ENCODE data around the gene BSN.
"Not testable (repeated sequence)": the region's sequence is repeated elsewhere in the genome, so short reads cannot be mapped to it uniquely, and the experiment has no call there.

Gene BSN

DNA sequence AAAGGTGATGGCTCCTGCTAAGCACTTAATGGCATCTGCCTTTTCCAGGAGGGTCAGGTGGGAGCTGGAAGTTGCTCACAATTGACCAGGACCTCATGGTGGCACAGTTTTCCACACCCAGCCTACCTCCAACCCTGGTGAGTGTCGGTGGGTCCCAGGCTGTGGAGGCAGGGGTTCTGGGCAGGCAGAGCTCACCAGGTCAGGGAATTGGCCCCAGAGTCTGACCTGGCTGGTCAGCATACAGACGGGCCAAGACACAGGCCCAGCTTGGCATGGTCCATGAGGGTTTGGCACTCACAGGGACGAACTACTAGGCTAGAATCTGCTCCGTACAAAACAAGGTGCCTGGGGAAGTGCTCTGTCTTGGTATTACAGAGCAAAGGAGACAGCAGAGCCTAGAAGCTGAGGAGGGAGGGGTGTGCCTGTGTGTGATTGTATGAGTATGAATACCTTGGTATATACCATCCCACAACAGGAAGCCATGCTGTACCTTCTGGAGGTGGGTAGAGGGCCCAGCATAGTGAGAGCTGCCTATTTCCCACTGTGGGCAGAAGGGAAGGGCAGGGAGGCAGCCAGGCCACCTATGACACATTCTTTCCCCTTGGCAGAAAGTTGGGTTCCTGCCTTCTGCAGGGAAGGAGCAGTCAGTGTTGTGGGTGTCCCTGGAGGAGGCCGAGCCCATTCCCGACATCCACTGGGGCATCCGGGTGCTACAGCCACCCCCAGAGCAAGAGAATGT lies 126.4 kb downstream of the BSN start:
- DNase-seq: no peak

DNA sequence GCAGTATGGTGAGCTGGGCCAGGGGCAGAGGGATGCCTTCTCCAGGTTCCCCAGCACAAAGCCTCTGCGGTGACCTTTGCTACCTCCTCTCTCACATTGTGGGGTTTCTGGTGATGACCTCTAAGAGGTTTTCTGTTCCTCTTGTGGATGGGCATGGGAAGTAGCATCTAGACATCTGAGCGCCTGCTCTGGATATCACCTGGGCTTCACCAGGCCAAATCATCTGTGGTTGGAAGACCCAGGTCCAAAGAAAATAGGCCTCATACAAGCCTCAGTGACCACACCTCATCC lies 126.9 kb downstream of the BSN start:
- no peak for DNase-seq

DNA sequence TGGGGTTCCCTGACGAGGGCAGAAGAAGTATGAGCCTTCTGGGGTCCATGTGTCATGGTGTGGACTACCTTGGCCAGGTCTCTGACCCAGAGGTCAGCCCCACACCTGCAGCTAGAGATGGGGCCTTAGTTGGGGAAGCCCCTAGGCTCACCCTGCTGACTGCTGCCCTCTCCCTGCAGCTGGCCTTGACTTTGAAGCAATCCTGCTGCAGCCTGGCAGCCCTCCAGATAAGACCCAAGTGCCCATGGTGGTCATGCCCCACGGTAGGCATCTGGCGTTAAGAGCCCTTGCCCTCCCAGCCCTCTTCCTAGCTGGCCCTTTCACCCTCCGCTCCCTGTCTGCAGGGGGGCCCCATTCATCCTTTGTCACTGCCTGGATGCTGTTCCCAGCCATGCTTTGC lies 127.3 kb downstream of the BSN start:
- no peak for DNase-seq

DNA sequence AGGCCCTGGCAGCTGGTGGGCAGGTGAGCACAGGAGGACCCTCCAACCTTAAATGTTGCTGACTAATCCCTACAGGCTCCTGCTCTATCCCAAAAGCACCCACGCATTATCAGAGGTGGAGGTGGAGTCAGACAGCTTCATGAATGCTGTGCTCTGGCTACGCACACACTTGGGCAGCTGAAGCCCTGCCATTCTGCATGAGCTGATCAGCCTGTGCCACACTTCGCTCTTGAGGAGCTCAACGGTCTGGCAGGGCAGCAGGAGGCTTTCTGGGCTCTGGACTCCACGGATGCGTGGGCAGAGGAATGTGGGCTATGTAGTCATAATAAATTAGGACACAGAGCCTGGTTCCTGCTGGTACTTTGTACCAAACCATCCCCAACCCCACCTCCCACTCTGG lies 128.9 kb downstream of the BSN start:
- DNase-seq: no peak

DNA sequence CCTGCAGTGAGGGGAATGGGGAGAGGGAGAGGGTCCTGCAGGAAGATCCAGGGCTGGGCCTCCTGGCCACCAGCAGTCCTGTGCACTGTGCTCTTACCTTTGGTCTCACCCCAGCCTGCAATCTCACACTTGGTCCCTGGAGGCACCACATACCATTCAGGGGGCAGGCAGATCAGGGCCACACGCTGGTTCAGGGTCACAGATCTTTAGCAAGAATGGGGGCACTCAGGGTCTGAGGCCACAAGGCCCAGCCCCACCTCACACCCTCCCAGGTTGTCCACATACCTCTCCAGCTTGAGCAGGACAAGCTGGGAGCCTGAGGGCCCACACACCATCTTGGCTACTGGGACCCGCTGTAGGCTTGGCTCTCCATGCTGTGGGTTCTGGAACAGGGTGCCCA lies 130.2 kb downstream of the BSN start:
- DNase-seq: not testable (repeated sequence)

DNA sequence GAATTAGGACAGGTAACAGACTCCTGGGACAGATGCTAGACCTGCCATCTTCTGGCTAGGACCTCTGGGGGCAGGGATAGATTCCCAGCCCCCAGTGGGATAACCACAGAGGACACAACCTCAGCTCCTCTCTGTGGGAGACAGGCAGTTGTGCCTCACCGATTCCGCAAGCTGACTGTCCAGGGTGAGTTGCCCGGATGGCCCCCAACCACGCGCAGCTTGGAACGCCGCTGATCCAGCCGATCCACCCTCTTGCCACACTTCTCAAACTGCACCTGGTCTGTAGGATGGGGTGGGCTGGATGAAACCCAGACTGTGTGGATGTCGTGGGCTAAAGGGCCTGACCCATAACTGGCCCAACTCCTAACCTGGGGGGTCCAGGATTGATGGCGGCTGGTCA lies 130.8 kb downstream of the BSN start:
- not testable (repeated sequence) for DNase-seq

DNA sequence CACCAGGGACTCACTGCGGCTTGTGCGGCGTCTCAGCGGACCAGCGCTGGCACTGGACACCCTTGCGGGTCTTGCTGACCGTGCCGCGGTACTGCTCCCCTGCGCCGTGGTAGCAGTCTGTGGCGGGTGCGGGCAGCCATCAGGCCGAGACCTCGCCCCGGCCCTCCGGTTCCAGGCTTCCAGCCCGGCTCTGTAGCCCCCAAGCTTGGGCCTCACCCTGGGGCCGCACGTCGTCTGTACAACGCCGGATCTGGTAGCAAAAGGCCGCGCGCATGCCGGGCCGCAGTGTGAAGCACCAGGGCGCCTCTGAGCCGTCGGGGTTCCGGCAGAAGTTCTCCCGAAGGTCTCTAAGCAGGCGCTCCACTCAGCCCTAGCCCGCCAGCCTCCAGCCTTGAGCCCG lies 131.6 kb downstream of the BSN start:
- not testable (repeated sequence) for DNase-seq

DNA sequence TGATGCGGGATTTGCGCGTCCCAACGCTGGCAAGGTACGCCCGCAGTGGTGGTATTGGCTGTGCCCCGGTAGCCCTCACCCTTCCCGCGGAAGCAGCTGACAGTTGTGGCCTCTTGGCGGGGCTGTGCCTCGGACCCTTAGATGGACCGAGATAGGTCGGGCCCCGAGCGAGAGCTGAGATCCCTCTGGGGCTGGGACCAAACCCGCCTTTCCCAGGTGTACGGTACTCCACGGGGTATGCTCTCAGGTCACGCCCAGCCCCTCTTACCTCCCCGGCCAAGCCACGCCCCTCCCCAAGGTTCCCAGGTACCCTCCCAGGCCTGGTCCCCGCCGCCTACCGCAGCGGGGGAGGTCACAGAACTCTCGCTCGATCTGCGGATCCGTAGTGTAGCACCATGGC lies 132.1 kb downstream of the BSN start:
- DNase-seq: not testable (repeated sequence)

DNA sequence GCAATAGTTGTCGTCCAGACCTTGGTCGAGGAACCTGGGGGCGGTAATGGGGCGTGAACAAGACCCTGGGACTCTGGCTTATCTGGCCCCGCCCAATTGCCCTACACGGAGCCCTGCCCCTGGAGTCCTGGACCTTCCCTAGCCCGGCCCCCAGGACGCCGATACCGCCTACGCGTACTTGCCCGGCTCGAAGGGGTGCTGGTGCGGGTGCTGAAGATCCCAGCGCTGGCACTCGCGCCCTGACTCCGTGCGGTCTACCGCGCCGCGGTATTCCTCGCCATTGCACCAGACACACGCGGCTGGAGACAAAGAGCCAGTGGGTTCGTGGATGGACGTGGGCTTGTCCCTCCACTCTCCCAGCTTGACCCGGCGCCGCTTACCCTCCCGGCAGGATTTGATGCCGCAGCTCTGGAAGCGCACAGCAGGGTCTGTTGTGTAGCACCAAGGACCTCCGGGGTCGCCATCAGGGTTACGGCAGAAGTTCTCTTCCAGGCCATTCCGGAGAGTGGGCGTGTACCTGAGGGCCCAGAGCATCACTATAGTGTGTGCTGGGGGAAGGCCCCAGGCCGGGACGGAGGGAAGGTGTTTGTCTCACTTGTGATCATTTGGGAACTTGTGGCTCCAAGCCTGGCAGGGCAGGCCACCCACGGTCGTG lies 132.6 kb downstream of the BSN start:
- not testable (repeated sequence) for DNase-seq

DNA sequence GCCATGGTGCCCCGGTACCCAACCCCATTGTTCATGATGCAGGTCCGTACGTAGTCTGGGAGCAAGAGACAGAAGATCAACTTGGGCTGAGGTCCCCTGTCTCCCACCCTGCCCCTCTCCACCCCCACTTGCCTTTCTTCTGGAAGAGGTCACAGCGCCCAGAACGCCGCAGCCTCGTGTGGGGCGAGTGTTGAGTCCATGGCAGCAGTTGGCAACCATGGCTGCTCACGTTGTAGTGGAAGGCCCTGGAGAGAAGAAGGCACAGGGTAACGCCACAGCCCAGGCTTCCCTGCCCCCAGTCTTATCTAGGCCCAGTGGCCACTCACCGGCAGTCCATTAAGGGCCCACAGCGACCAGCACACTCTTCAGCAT lies 133.1 kb downstream of the BSN start:
- not testable (repeated sequence) for DNase-seq

DNA sequence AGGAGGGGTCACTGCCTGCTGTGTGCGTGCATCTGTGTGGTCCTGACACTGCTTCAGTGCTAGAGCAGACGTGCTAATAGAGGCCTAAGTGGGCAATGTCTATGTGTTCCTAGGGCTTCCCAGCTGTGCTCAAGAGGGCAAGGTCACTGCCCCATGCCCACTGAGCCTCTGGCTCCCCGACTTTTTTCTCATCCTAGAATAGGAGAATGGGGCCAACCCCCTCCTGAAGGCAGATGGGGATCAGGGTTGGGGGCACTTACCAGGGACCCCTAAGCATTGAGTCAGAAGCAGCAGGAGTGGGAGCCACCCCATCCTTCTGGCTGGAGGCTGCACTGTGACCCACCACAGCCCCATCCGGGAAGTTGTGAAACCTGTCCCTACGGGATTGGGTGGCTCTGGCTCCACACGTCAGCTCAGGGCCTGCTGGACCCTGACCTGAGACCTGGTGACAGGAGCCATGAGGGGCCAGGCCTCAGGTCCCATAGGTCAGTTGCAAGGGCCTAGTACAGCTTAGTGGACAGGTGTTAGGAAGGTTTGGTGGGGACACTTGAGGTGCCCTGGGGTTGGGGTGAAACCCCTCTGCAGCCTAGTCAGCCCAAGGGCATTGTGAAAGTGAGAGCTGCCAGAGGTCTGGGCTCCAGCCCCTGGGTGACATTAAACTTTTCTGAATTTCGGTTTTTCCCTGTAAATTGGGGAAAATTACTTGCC lies 134.2 kb downstream of the BSN start:
- not testable (repeated sequence) for DNase-seq

DNA sequence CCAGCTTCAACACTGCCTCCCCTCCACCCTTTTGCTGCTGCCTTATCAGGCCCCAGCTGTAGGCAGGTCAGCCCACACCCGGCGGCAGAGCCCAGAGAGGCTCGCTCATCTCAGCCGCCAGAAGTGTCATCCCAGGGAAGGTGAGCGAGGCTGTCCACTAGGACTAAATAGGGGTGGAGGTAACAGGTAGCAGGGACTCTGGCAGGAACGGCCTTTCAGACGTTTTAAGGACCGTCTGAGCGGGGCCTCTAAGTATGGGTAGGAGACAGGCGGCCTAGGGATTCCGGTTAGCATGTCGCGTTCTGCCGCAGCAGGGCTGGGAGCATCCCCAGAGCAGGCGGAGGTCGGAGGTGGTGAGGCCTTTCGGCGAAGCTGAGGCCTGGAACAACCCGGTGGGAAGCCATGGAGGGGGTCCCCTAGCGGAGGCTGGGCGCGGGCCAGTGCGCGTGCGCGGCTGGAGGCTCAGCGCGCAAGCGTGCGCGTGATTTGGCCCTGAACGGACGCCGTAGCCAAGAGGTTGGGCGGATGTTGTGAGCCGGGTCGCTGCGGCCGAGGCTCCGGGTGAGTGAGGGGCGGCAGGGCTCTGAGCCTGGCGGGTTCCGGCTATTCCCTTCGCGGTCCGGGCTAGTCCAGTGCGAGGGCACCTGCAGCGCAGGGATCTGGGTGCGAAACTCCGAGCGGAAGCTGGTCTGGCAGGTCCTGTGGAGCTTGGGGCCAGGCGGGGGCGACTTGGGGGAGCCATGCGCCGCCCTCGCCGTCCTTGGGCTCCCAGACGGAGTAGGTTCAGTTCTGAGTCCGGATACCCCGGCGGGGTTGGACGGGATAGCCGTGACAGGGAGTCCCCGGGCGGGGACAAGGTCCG lies 135.0 kb downstream of the BSN start, which contains the start of the genes MST1 and RNF123:
TSS of gene MST1 (minus strand) at position 429 of the 862 bp plus-strand sequence. CDS start 783 bp downstream, outside the sequence.
TSS of gene RNF123 (plus strand) at position 512 of the 862 bp plus-strand sequence. CDS start 1,609 bp downstream, outside the sequence.
- no peak for DNase-seq

DNA sequence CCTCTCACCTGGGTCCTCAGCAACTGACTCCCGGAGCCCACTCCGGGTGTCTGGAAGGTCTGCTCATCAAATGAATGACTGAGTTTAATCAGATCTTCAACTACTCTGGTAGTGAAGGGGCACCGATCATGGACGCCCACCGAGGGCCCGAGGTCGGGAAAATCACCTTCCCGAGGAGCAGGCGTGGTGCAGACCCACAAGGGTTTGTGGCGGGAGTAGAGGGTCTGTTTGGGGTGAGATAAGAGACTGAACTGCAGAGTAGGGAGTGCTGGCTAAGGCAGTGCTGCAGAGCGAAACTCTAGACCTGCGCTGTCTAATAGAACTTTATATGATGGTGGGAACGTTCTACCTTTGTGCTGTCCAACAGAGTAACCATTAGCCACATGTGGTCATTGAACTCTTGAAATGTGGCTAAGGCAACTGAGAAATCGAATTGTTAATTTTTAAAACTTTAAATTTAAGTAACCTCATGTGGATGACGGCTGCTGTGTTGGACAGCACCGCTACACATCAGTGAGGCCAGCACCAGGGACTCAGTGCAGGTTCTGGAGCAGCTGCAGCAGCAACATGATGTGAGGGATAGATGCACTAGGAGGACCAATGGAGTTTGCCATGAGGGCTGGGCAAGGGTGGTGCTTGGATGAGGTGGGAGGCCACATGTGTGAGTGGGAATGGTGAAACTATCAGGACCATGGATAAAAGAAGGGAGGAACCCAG lies 135.8 kb downstream of the BSN start:
- not testable (repeated sequence) for DNase-seq

DNA sequence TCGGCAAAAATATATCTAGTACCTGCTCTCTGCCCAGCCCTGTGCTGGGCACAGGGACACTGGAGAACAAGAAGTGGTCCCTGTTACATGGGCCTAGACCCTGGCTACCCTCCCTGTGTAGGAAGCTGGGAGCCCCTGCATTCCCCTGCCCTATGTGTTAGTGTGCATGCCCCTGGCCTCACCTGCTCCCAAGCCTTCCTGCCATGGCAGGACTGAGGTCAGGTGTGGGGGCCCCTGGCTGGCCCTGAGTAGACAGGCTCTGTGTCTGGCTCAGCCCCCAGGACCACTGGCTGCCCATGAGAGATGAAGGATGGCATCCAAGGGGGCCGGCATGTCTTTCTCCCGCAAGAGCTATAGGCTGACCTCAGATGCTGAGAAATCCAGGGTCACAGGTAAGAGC lies 136.6 kb downstream of the BSN start:
- DNase-seq: not testable (repeated sequence)

DNA sequence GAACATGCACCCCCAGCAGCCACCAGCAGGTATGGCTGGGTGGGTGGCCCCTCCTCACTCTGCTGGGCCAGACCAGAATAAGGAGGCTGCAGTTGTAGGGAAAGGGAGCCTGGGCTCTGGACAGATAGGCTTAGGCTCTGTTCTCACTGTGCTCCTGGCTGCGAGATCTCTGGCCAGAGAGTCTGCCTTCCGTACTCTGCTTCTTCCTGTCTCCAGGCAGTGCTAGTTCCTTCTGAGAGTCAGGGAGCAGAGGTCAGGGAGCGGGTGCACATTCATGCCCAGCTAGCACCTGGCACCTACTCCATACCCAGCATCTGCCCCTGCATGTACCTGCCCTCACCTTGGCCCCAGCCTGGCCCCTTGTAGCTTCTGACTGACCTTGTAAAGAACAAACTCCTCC lies 137.2 kb downstream of the BSN start:
- not testable (repeated sequence) for DNase-seq

DNA sequence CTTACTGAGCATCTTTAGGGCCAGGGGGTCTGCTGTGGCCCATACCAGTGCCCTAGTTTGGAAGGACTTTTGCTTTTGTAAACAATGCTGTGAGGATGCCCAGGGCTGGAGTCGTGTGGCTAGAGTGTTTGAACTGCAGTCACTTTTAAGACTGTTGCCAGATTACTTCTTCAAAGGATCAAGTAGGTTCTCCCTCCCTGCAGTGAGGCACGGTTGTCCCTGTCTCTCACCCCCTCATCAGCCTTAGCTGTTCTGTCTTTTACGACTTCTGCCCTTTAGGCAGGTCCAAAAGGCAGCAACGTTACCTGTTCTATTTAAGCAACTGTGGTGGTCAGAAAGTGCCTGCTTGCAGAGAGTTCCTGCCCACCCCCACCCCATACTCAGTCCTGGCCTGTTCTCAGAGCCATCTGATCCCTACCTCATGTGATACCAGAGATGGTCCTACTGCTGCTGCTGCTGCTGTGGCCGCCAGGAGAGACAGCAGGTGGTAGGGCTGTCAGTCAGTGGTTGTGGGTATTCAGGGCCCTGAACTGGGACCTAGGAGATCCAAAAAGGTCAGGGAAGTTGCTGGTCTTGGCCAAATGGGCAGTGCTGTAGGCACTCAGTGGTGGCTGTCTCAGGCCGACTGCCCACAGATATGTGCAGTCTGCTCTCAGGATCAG lies 140.3 kb downstream of the BSN start:
- DNase-seq: not testable (repeated sequence)

DNA sequence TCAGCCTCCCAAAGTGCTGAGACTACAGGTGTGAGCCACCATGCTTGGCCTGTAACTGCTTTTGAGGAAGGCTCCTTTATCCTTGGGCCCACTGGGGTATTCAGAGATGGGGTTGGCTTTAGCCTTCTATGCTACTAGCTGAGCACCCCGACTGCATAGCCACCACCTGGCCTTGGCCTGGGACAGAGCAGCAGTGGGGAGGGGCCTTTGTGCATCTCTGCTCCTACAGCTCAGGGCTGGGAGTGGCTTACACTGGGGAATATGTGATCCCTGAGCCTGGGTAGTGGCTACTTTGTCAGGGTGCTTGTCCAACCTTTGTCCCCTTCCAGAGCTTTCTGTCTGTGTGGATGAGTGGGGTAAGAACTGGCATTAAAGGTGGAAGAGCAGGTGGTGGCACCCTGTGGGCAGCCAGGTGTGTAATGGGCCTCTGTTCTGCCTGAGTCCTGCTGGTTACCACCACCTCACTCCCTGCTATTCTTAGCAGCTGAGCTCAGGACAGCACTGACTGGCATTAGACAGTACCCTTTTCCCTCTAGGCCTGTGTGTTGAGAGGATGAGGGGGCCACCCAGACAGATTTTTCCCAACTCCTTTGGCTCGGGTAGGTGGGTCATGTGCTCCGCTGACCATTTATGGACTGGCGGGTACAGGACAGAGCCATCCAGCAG lies 141.2 kb downstream of the BSN start:
- DNase-seq: not testable (repeated sequence)

DNA sequence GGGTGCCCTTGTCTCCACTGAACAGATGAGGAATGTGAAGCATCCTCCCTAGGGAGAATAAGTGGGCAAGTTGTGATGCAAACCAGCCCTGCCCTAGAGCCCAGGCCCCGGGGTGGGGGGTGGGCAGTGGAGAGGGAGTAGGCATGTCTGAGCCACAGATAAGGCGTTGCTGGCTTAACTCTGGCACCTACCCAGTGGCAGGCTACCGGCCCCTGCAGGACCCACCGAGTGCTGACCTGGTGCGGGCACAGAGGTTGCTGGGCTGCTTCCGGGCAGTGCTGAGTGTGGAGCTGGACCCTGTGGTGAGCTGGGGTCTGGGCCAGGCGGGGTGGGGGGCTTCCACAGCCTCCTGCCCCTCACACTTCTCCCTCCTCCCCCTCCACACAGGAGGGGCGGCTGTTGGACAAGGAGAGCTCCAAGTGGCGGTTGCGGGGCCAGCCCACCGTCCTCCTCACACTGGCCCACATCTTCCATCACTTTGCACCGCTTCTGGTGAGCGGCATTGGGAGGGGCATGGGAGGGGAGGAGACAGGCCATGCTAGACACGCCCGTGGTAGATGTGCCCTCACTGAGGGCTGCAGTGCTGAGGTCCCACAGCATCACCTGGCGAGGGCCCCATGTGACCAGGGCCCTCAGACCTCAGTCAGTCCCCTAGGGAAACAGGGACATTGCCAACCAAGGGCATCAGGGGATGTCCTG lies 145.2 kb downstream of the BSN start:
- DNase-seq: no peak

DNA sequence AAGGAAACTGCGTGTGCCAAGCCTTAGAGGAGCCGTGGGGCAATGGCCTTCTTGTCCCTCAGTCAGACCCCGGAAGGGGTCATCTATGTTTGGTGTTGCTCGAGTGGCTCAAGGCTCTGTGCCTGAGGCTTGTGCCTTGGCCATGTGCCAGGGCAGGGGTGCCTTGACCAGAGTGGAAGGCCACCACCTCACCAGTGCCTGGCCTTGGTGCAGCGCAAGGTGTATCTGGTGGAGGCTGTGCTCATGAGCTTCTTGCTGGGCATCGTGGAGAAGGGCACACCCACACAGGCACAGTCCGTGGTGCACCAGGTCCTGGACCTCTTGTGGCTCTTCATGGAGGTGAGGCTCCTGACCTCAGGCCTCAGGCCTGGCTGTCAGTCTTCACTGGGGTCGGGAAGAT lies 145.7 kb downstream of the BSN start:
- no peak for DNase-seq

DNA sequence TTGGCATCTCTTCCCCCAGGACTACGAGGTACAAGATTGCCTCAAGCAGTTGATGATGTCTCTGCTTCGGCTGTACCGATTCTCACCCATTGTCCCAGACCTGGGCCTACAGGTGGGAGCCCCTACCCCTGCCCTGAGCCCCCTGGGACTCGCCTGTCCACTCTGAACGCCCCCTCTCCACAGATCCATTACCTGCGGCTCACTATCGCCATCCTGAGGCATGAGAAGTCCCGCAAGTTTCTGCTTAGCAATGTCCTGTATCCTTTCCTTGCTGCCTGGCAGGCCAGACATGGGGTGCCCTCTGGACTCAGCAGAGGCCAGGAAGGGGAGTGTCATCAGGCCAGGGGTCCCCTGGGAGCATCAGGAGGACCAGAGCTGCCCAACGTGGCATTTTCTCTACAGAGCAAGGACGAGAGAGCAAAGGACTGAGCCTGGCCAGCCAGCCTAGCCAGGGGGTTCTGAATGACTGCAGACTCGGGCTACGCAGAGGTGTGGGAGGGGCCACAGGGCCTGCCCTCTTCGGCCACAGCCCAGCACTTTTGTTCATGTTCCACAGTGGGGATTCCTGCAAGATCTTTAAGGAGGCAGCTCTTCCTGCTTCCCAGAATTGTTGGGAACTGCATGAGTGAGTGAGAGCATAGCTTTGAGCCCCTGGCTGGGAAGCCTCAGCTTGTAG lies 146.3 kb downstream of the BSN start:
- DNase-seq: no peak
